Vagina (tissue), 2 donors: ENCODE results near the gene SLC25A41. TPM values are rescaled to one million over a fixed set of nuclear protein-coding genes. Genes with fewer than 3 reads are reported as not detected.

Experiments used
- DNase-seq, 2 donors: peaks; one replicate each; pipeline ENCODE4 v3.0.0-alpha.2; 2017; ENCODE audit errors: extremely low spot score in 2 of 2
- H3K27ac ChIP-seq: fragments of 200-600 bp; sonication (generic); one replicate; pipeline ENCODE4 v1.5.1; 2019
- H3K27me3 ChIP-seq: fragments of 200-600 bp; sonication (generic); one replicate; pipeline ENCODE4 v1.5.1; 2019
- H3K36me3 ChIP-seq, 2 donors: fragments of 200-600 bp; sonication (generic); one replicate each; pipeline ENCODE4 v1.5.1; 2017 to 2019
- H3K4me1 ChIP-seq: fragments of 200-600 bp; sonication (generic); one replicate; pipeline ENCODE4 v1.5.1; 2019
- H3K4me3 ChIP-seq, 2 donors: fragments of 200-600 bp; sonication (generic); 1 replicate in 1 of 2; 2 replicates in 1 of 2; pipeline ENCODE4 v1.5.1; 2016 to 2019
- H3K9me3 ChIP-seq: fragments of 200-600 bp; sonication (generic); one replicate; pipeline ENCODE4 v1.5.1; 2019
- POLR2A ChIP-seq, 2 donors: fragments of 450-650 bp; IDR thresholded peaks; one replicate each; pipeline ENCODE4 v1.6.1; 2017; ENCODE audit warnings: antibody characterized with exemption in 2 of 2, mild to moderate bottlenecking in 2 of 2, moderate library complexity in 2 of 2
- POLR2AphosphoS5 ChIP-seq, 2 donors: sonication (generic); formaldehyde crosslinking; IDR thresholded peaks; one replicate each; pipeline ENCODE4 v1.9.0; 2017; ENCODE audit warnings: antibody characterized with exemption in 2 of 2, mild to moderate bottlenecking in 2 of 2, low read depth in 1 of 2; ENCODE audit not compliant: insufficient read depth in 1 of 2
- intact Hi-C: fragments of 100-400 bp; cut with DNase I; formaldehyde crosslinking; loops from one replicate; pipeline ENCODE4 v1.15.1; 2023
- total RNA-seq: library from RNA; depleted of rRNA; stranded (reverse); fragments of >200 nt; gene quantifications from one replicate; pipeline ENCODE4 v1.2.3, GENCODE V29; 2016
- TF ChIP-seq, protein P1 (sequence below), 3 experiments: fragments of 450-650 bp in 2 of 3; fragments of 200-600 bp in 1 of 3; sonication (generic) in 1 of 3; IDR thresholded peaks; one replicate each; pipeline ENCODE4 v1.5.1; 2017 to 2019; ENCODE audit warnings: antibody characterized with exemption in 3 of 3, mild to moderate bottlenecking in 2 of 3, moderate library complexity in 2 of 3

SLC25A41 gene
- total RNA-seq, 1 donor from 2014 or later: not detected

GRCh38 chr19:6381030-6381750 lies 52.4 kb downstream of the SLC25A41 start:
- Histone ChIP-seq H3K9me3 (no peaks in the 10 kb centered on the region), H3K4me1 (no peaks in the 10 kb centered on the region), H3K36me3 (peaks cover 0 to 56% of the 10 kb centered on the region in 2 donors), H3K27me3 (no peaks in the 10 kb centered on the region), H3K27ac (no peak overlapping the region), H3K4me3 (no peak overlapping the region)
- no peak for DNase-seq
- intact Hi-C loops: no loop called here
- TF ChIP-seq POLR2A (IDR thresholded peaks at IDR 0.05) (no peak), POLR2AphosphoS5 (IDR thresholded peaks at IDR 0.05; ENCODE audit: insufficient read depth in 1 of 2, low read depth in 1 of 2) (no peak)
- TF ChIP-seq, protein P1, sequence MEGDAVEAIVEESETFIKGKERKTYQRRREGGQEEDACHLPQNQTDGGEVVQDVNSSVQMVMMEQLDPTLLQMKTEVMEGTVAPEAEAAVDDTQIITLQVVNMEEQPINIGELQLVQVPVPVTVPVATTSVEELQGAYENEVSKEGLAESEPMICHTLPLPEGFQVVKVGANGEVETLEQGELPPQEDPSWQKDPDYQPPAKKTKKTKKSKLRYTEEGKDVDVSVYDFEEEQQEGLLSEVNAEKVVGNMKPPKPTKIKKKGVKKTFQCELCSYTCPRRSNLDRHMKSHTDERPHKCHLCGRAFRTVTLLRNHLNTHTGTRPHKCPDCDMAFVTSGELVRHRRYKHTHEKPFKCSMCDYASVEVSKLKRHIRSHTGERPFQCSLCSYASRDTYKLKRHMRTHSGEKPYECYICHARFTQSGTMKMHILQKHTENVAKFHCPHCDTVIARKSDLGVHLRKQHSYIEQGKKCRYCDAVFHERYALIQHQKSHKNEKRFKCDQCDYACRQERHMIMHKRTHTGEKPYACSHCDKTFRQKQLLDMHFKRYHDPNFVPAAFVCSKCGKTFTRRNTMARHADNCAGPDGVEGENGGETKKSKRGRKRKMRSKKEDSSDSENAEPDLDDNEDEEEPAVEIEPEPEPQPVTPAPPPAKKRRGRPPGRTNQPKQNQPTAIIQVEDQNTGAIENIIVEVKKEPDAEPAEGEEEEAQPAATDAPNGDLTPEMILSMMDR (IDR thresholded peaks at IDR 0.05): no peak

DNA sequence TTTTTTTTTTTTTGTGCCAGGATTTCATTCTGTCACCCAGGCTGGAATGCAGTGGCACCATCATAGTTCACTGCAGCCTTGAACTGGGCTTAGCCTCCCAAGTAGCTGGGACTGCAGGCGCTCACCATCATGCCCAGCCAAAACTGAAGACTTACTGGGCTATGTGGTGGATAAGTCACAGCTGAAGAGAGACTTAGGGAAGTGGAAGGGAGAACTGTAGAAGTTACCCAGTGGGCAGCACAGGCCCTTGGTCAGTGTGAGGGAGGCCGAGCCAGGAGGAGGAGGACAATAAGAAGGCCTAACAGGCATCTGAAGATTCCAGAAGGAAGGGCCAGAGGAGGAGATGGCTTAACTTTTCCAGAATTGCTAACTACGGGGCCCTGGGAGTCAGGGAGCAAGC lies 53.8 kb downstream of the SLC25A41 start:
- Histone ChIP-seq H3K4me3 (no peak overlapping the region), H3K27ac (no peak overlapping the region), H3K36me3 (peaks cover 0 to 49% of the 10 kb centered on the region in 2 donors), H3K27me3 (no peaks in the 10 kb centered on the region), H3K9me3 (no peaks in the 10 kb centered on the region), H3K4me1 (peaks cover under 1% of the 10 kb centered on the region)
- no peak for DNase-seq
- intact Hi-C loops: no loop called here
- TF ChIP-seq POLR2AphosphoS5 (IDR thresholded peaks at IDR 0.05; ENCODE audit: insufficient read depth in 1 of 2, low read depth in 1 of 2) (no peak), POLR2A (IDR thresholded peaks at IDR 0.05) (no peak)
- TF ChIP-seq, protein P1 (IDR thresholded peaks at IDR 0.05): no peak

DNA sequence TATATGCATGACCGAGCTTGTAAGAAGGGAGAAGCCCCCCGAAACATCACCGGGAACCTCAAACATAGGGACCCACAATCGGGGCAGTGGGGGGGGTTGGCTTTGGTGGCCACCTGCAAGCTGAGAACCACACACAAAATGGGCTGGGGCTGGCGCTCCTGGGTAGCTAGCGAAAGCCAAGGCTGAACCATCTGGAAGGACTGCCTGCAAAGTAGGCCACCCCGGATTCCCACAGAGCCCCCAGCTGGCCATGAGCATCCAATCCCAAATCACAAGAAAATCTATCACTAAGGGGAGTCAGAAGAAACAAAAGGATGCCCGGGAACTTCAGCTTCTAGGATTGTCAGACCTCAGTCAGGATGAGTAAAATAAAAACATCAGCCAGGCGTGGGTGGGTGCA lies 55.1 kb downstream of the SLC25A41 start:
- H3K4me1 ChIP-seq: peaks cover 14% of the 10 kb centered on the region
- H3K4me3 ChIP-seq: no peak overlapping the region
- H3K27ac ChIP-seq: no peak overlapping the region
- peaks cover 0 to 42% of the 10 kb centered on the region in 2 donors for H3K36me3 ChIP-seq
- no peaks in the 10 kb centered on the region for H3K27me3 ChIP-seq
- TF ChIP-seq, protein P1 (IDR thresholded peaks at IDR 0.05): no peak
- TF ChIP-seq POLR2AphosphoS5 (IDR thresholded peaks at IDR 0.05; ENCODE audit: insufficient read depth in 1 of 2, low read depth in 1 of 2): no peak
- no peak for TF ChIP-seq POLR2A (IDR thresholded peaks at IDR 0.05)
- no peaks in the 10 kb centered on the region for H3K9me3 ChIP-seq
- intact Hi-C loops: no loop called here
- DNase-seq: no peak

DNA sequence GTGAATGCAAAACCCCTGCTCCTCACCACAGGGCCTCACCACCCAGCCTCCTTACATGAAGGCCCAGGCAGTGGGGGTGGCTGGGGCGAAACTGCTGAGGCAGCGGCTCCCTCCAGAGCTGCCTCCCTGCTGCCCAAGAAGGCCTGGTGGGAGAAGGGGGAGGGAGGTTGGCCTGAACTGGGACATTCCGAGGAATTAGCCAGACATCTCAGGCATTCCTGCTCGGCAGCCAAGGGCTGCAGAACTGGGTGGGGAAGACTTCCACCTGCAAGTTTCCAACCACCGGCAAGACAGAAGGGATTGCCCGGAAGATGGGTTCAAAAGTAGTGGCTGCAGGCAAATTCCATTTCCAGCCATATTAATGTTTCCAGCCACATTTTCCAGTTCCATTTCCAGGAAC lies 55.5 kb downstream of the SLC25A41 start:
- Histone ChIP-seq H3K4me1 (peaks cover 14% of the 10 kb centered on the region), H3K4me3 (no peak overlapping the region), H3K27ac (no peak overlapping the region), H3K27me3 (no peaks in the 10 kb centered on the region), H3K36me3 (peaks cover 0 to 38% of the 10 kb centered on the region in 2 donors), H3K9me3 (no peaks in the 10 kb centered on the region)
- TF ChIP-seq, protein P1 (IDR thresholded peaks at IDR 0.05): no peak
- no peak for TF ChIP-seq POLR2AphosphoS5 (IDR thresholded peaks at IDR 0.05; ENCODE audit: insufficient read depth in 1 of 2, low read depth in 1 of 2)
- no peak for TF ChIP-seq POLR2A (IDR thresholded peaks at IDR 0.05)
- DNase-seq: no peak
- intact Hi-C loops: no loop called here

DNA sequence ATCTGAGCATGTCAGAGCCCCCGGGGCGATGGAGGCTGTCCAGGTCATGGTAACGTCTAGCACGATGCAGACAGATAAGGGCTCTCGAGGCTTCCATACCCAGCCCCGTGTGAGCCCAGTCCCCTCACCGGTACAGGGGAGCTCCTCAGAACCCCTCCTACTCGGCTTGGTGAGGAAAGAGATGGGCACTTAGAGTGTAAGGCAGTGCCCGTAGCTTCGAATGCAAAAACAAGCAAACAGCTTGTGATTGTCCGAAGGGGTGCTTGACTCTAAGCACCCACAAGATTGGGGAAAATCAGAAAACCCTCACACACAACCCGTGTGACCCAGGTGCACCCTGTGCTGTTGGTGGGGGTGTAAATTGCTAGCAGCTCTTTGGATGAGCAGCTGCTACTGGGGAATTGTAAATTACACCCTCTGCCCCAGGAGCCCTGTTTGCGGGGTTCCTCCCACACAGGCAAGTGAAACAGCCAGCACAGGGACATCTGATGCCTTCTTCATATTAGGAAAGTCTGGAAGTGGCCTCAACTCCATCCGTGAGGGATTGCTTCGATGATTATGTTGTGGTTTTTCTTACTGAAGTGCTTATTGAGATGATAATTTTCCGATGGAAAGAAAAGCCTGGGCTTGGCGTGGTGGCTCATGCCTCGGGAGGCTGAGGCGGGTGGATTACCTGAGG lies 56.9 kb downstream of the SLC25A41 start:
- Histone ChIP-seq H3K9me3 (no peaks in the 10 kb centered on the region), H3K27me3 (no peaks in the 10 kb centered on the region), H3K27ac (no peak overlapping the region), H3K36me3 (peaks cover 0 to 24% of the 10 kb centered on the region in 2 donors), H3K4me3 (no peak overlapping the region), H3K4me1 (peaks cover 19% of the 10 kb centered on the region)
- TF ChIP-seq, protein P1 (IDR thresholded peaks at IDR 0.05): no peak
- no peak for TF ChIP-seq POLR2A (IDR thresholded peaks at IDR 0.05)
- no peak for TF ChIP-seq POLR2AphosphoS5 (IDR thresholded peaks at IDR 0.05; ENCODE audit: insufficient read depth in 1 of 2, low read depth in 1 of 2)
- DNase-seq: no peak
- intact Hi-C loops: no loop called here
